K562 (cell line): Measurements from ENCODE around the gene KNSTRN. TPM values are rescaled to one million over a fixed set of nuclear protein-coding genes. Genes with fewer than 3 reads are reported as not detected.

Experiments
- BACH1 ChIP-seq: fragments of 200-800 bp; sonication (Bioruptor generic); IDR thresholded peaks from 2 replicates; pipeline ENCODE4 v1.6.1; 2016; ENCODE audit warnings: missing genetic modification characterization, missing compliant biosample characterization
- CCNT2 ChIP-seq: IDR thresholded peaks from 2 replicates; pipeline ENCODE4 v1.6.1; 2011; ENCODE audit warnings: borderline replicate concordance, low read depth, mild to moderate bottlenecking, moderate library complexity, mixed read lengths, low read length; ENCODE audit not compliant: insufficient read length; ENCODE audit errors: extremely low read depth
- CHD4 ChIP-seq: fragments of 200-600 bp; sonication (generic); IDR thresholded peaks from 3 replicates; pipeline ENCODE4 v1.6.1; 2012; ENCODE audit warnings: low read depth, mild to moderate bottlenecking, mixed read lengths, low read length, inconsistent platforms; ENCODE audit not compliant: insufficient read depth, insufficient replicate concordance, poor library complexity, severe bottlenecking
- CXXC5 ChIP-seq: fragments of 250-450 bp; sonication (Bioruptor Pico); IDR thresholded peaks from 2 replicates; pipeline ENCODE4 v1.8.0; 2022; ENCODE audit warnings: inconsistent platforms, mild to moderate bottlenecking, moderate library complexity
- ELK3 ChIP-seq: fragments of 450-650 bp; formaldehyde crosslinking; IDR thresholded peaks from 2 replicates; pipeline ENCODE4 v1.4.0; 2020; ENCODE audit warnings: mild to moderate bottlenecking
- L3MBTL2 ChIP-seq: fragments of 450-650 bp; IDR thresholded peaks from 2 replicates; pipeline ENCODE4 v1.6.1; 2016; ENCODE audit warnings: mild to moderate bottlenecking, moderate library complexity
- MNT ChIP-seq, 2 experiments: fragments of 450-650 bp; conservative IDR thresholded peaks; 2 replicates each; pipeline ENCODE4 v1.6.1; 2017; ENCODE audit warnings: mild to moderate bottlenecking in 2 of 2, moderate library complexity in 2 of 2
- NFATC3 ChIP-seq: fragments of 450-650 bp; IDR thresholded peaks from 2 replicates; pipeline ENCODE4 v1.6.1; 2017; ENCODE audit warnings: mild to moderate bottlenecking
- ZSCAN32 ChIP-seq: fragments of 450-650 bp; formaldehyde crosslinking; IDR thresholded peaks from 2 replicates; pipeline ENCODE4 v1.4.0; 2020; ENCODE audit warnings: mild to moderate bottlenecking, moderate library complexity
- polyA plus RNA-seq, 8 experiments: library from polyadenylated mRNA; depleted of rRNA in 4 of 8; stranded (reverse) in 5 of 8; unstranded in 3 of 8; fragments of >200 nt; fragmentation: Nextera tagmentation in 2 of 8; fragmentation: Illumina TruSeq in 1 of 8; extraction: Ambion mirVana in 2 of 8; extraction: Trizol in 1 of 8; gene quantifications; 2 replicates each; pipeline versions ENCODE4 v1.2.1 to v1.2.3, GENCODE V29; 2011 to 2014; ENCODE audit warnings: inconsistent platforms in 1 of 8, missing spikeins in 1 of 8
- total RNA-seq, 7 experiments: library from RNA; depleted of rRNA in 6 of 7; stranded (reverse); fragments of >200 nt in 6 of 7; fragmentation: Illumina TruSeq in 2 of 7; extraction: Trizol in 2 of 7; gene quantifications; 2 replicates each; pipeline versions ENCODE4 v1.2.1 to v1.2.3, GENCODE V29; 2011 to 2021; ENCODE audit warnings: low replicate concordance in 1 of 7
- TF ChIP-seq, protein P1 (sequence below): fragments of 450-650 bp; formaldehyde crosslinking; IDR thresholded peaks from 2 replicates; pipeline ENCODE4 v1.4.0; 2020; ENCODE audit warnings: mild to moderate bottlenecking, moderate library complexity
- TF ChIP-seq, protein P2 (sequence below): sonication (generic); formaldehyde crosslinking; IDR thresholded peaks from 2 replicates; pipeline ENCODE4 v1.8.0; 2022; ENCODE audit warnings: mild to moderate bottlenecking, missing genetic modification reagents
- TF ChIP-seq, protein P3 (sequence below): sonication (generic); formaldehyde crosslinking; IDR thresholded peaks from 2 replicates; pipeline ENCODE4 v1.8.1; 2023; ENCODE audit warnings: mild to moderate bottlenecking, missing genetic modification reagents, moderate library complexity
- TF ChIP-seq, protein P4 (sequence below): conservative IDR thresholded peaks from 2 replicates; pipeline ENCODE4 v1.6.1; 2011; ENCODE audit warnings: low read depth, mild to moderate bottlenecking, low read length; ENCODE audit not compliant: control insufficient read depth

Gene KNSTRN
- total and polyA plus RNA-seq, 9 of the 15 experiments (the other 6 are each of a cell fraction or from before 2014, with no cell fraction given): 48.7 to 88.2 (median 66.3) TPM

DNA sequence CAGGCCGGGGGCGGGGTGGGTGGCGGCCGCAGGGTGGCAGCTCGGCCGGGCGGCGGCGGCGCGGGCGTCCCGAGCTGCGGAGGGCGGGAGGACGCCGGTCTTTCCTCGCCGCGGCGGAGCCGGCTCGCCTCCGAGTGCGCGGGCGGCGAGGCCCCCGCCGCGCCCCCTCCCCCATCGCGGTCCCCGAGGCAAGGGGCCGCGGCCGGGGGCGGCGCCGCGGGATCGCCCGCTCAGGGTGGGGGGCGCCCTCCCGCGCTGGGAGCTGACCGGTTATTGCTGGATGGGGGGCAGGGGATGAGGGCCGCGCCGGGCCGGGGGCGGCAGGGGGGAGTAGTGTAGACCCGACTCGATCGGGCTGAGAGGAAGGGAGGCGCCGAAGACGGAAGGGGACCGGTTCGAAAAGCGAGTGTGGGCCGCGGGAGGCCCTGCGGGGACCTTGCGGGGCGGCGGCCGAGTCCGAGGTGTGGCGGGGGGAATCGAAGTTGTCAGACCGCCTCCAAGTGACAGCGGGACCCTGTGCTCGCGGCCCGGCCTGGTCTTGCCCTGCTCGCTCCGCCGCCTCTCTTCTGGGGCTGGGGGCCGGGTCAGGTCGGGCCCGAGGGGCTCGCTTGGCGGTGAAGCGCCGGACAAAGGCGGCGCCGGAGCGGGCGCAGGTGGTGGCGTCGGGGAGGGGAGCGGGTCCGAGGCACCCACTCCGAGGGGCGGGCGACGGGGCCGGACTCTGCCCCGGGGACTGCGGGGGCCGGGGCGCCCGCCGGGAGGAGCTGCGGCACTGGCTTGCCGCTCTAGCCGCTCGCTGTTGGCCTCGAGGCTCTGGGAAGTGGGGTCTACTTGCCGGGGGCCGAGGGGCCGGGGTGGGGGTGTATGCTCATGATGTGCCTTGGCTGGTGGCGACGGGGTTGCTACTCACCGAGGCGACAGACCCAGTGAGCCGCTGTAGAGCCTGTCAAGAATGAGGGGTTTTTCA is 59.3 kb downstream of the KNSTRN start (continued):
- TF ChIP-seq, protein P1, sequence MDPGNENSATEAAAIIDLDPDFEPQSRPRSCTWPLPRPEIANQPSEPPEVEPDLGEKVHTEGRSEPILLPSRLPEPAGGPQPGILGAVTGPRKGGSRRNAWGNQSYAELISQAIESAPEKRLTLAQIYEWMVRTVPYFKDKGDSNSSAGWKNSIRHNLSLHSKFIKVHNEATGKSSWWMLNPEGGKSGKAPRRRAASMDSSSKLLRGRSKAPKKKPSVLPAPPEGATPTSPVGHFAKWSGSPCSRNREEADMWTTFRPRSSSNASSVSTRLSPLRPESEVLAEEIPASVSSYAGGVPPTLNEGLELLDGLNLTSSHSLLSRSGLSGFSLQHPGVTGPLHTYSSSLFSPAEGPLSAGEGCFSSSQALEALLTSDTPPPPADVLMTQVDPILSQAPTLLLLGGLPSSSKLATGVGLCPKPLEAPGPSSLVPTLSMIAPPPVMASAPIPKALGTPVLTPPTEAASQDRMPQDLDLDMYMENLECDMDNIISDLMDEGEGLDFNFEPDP (CRISPR knock-in tag): no peak
- TF ChIP-seq NFATC3: no peak
- TF ChIP-seq, protein P2, sequence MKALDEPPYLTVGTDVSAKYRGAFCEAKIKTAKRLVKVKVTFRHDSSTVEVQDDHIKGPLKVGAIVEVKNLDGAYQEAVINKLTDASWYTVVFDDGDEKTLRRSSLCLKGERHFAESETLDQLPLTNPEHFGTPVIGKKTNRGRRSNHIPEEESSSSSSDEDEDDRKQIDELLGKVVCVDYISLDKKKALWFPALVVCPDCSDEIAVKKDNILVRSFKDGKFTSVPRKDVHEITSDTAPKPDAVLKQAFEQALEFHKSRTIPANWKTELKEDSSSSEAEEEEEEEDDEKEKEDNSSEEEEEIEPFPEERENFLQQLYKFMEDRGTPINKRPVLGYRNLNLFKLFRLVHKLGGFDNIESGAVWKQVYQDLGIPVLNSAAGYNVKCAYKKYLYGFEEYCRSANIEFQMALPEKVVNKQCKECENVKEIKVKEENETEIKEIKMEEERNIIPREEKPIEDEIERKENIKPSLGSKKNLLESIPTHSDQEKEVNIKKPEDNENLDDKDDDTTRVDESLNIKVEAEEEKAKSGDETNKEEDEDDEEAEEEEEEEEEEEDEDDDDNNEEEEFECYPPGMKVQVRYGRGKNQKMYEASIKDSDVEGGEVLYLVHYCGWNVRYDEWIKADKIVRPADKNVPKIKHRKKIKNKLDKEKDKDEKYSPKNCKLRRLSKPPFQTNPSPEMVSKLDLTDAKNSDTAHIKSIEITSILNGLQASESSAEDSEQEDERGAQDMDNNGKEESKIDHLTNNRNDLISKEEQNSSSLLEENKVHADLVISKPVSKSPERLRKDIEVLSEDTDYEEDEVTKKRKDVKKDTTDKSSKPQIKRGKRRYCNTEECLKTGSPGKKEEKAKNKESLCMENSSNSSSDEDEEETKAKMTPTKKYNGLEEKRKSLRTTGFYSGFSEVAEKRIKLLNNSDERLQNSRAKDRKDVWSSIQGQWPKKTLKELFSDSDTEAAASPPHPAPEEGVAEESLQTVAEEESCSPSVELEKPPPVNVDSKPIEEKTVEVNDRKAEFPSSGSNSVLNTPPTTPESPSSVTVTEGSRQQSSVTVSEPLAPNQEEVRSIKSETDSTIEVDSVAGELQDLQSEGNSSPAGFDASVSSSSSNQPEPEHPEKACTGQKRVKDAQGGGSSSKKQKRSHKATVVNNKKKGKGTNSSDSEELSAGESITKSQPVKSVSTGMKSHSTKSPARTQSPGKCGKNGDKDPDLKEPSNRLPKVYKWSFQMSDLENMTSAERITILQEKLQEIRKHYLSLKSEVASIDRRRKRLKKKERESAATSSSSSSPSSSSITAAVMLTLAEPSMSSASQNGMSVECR: peak; percentile 33; the same call in 1 of the 2 replicates
- no peak for TF ChIP-seq CHD4
- 0 out of 2 replicates have a peak, but pooled peaks have one; percentile 14 for TF ChIP-seq L3MBTL2
- TF ChIP-seq CXXC5 (CRISPR knock-in tag): 0 out of 2 replicates have a peak, but pooled peaks have one; percentile 29
- TF ChIP-seq, protein P3, sequence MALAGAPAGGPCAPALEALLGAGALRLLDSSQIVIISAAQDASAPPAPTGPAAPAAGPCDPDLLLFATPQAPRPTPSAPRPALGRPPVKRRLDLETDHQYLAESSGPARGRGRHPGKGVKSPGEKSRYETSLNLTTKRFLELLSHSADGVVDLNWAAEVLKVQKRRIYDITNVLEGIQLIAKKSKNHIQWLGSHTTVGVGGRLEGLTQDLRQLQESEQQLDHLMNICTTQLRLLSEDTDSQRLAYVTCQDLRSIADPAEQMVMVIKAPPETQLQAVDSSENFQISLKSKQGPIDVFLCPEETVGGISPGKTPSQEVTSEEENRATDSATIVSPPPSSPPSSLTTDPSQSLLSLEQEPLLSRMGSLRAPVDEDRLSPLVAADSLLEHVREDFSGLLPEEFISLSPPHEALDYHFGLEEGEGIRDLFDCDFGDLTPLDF (CRISPR knock-in tag): no peak
- no peak for TF ChIP-seq BACH1 (tag)
- no peak for TF ChIP-seq ZSCAN32 (CRISPR knock-in tag)
- TF ChIP-seq ELK3 (CRISPR knock-in tag): no peak
- TF ChIP-seq, protein P4, sequence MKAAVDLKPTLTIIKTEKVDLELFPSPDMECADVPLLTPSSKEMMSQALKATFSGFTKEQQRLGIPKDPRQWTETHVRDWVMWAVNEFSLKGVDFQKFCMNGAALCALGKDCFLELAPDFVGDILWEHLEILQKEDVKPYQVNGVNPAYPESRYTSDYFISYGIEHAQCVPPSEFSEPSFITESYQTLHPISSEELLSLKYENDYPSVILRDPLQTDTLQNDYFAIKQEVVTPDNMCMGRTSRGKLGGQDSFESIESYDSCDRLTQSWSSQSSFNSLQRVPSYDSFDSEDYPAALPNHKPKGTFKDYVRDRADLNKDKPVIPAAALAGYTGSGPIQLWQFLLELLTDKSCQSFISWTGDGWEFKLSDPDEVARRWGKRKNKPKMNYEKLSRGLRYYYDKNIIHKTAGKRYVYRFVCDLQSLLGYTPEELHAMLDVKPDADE: 0 out of 2 replicates have a peak, but pooled peaks have one; percentile 19
- TF ChIP-seq MNT (conservative IDR thresholded peaks at IDR 0.05): no peak
- no peak for TF ChIP-seq CCNT2
